ENCODE data around the gene TPM2. TPM values are rescaled to one million over a fixed set of nuclear protein-coding genes. Genes with fewer than 3 reads are reported as not detected.
"Not testable (repeated sequence)": the region's sequence is repeated elsewhere in the genome, so short reads cannot be mapped to it uniquely, and the experiment has no call there.

The TPM2 gene
- total RNA-seq, 1 donor from 2014 or later, result 110 TPM

- no peak for TF ChIP-seq CTCF (IDR thresholded peaks at IDR 0.05)
- H3K27ac ChIP-seq, result no peak overlapping the region
- ATAC-seq, result no peak
- H3K4me1 ChIP-seq, result peaks cover 27% of the 10 kb centered on the region
- no peak overlapping the region for H3K4me3 ChIP-seq
- intact Hi-C loops (cut with DNase I), result no loop called here
- H3K9me3 ChIP-seq, result no peaks in the 10 kb centered on the region
- no peaks in the 10 kb centered on the region for H3K27me3 ChIP-seq (ENCODE audit: low read depth)
- no peaks in the 10 kb centered on the region for H3K36me3 ChIP-seq
- no peak for DNase-seq
Measured at GRCh38 chr9:35643046-35643445, 46.7 kb downstream of the TPM2 start.

- peaks cover 29% of the 10 kb centered on the region for H3K4me1 ChIP-seq
- DNase-seq; H3K27ac ChIP-seq; H3K36me3 ChIP-seq; H3K4me3 ChIP-seq; H3K9me3 ChIP-seq; ATAC-seq; H3K27me3 ChIP-seq (ENCODE audit: low read depth); intact Hi-C loops (cut with DNase I): not testable (repeated sequence)
Measured at GRCh38 chr9:35641478-35641877, 48.2 kb downstream of the TPM2 start.

GRCh38 chr9:35640431-35640830 lies 49.3 kb downstream of the TPM2 start:
- H3K36me3 ChIP-seq; ATAC-seq; H3K27ac ChIP-seq; intact Hi-C loops (cut with DNase I); H3K27me3 ChIP-seq (ENCODE audit: low read depth); DNase-seq; H3K9me3 ChIP-seq; H3K4me3 ChIP-seq: not testable (repeated sequence)
- H3K4me1 ChIP-seq, result peaks cover 30% of the 10 kb centered on the region

- intact Hi-C loops (cut with DNase I), result no loop called here
- no peaks in the 10 kb centered on the region for H3K9me3 ChIP-seq
- no peaks in the 10 kb centered on the region for H3K36me3 ChIP-seq
- no peak for DNase-seq
- peaks cover 25% of the 10 kb centered on the region for H3K4me1 ChIP-seq
- no peak for ATAC-seq
- H3K4me3 ChIP-seq, result no peak overlapping the region
- TF ChIP-seq CTCF (IDR thresholded peaks at IDR 0.05), result no peak
- H3K27me3 ChIP-seq (ENCODE audit: low read depth), result no peaks in the 10 kb centered on the region
- no peak overlapping the region for H3K27ac ChIP-seq
Measured at GRCh38 chr9:35639631-35640030, 50.1 kb downstream of the TPM2 start.

GRCh38 chr9:35639225-35639624 lies 50.5 kb downstream of the TPM2 start:
- H3K4me1 ChIP-seq, result peaks cover 20% of the 10 kb centered on the region
- H3K27me3 ChIP-seq (ENCODE audit: low read depth); H3K27ac ChIP-seq; DNase-seq; H3K36me3 ChIP-seq; H3K4me3 ChIP-seq; H3K9me3 ChIP-seq; intact Hi-C loops (cut with DNase I); ATAC-seq: not testable (repeated sequence)

GRCh38 chr9:35638751-35639150 lies 51.0 kb downstream of the TPM2 start:
- H3K4me3 ChIP-seq; DNase-seq; H3K9me3 ChIP-seq; ATAC-seq; intact Hi-C loops (cut with DNase I); H3K27me3 ChIP-seq (ENCODE audit: low read depth); H3K27ac ChIP-seq; H3K36me3 ChIP-seq: not testable (repeated sequence)
- peaks cover 19% of the 10 kb centered on the region for H3K4me1 ChIP-seq

GRCh38 chr9:35637427-35637955 lies 52.2 kb downstream of the TPM2 start:
- DNase-seq; H3K4me3 ChIP-seq; H3K9me3 ChIP-seq; ATAC-seq; H3K36me3 ChIP-seq; intact Hi-C loops (cut with DNase I); H3K27me3 ChIP-seq (ENCODE audit: low read depth); H3K27ac ChIP-seq: not testable (repeated sequence)
- peaks cover 19% of the 10 kb centered on the region for H3K4me1 ChIP-seq

- DNase-seq; H3K9me3 ChIP-seq; intact Hi-C loops (cut with DNase I); H3K27me3 ChIP-seq (ENCODE audit: low read depth); ATAC-seq; H3K27ac ChIP-seq; H3K4me3 ChIP-seq; H3K36me3 ChIP-seq: not testable (repeated sequence)
- peaks cover 19% of the 10 kb centered on the region for H3K4me1 ChIP-seq
Measured at GRCh38 chr9:35636877-35637246, 52.9 kb downstream of the TPM2 start.
